Upper lobe of right lung (tissue), 1 donor: ENCODE results near the gene CLRN3. TPM values are rescaled to one million over a fixed set of nuclear protein-coding genes. Genes with fewer than 3 reads are reported as not detected.

ENCODE experiments used
- ATAC-seq: fragments of 200-7000 bp; cut with Tn5 transposase; one replicate; pipeline ENCODE4 v1.9.1; 2020; ENCODE audit warnings: mild to moderate bottlenecking, moderate library complexity
- DNase-seq: peaks from one replicate; pipeline ENCODE4 v3.0.0-alpha.2; 2020
- H3K27ac ChIP-seq: fragments of 200-600 bp; one replicate; pipeline ENCODE4 v1.8.0; 2022
- H3K27me3 ChIP-seq: fragments of 200-600 bp; one replicate; pipeline ENCODE4 v1.8.0; 2022; ENCODE audit warnings: mild to moderate bottlenecking
- H3K36me3 ChIP-seq: fragments of 200-600 bp; one replicate; pipeline ENCODE4 v1.8.0; 2022
- H3K4me1 ChIP-seq: fragments of 200-600 bp; one replicate; pipeline ENCODE4 v1.8.0; 2022
- H3K4me3 ChIP-seq: fragments of 200-600 bp; one replicate; pipeline ENCODE4 v1.8.0; 2022; ENCODE audit warnings: mild to moderate bottlenecking
- H3K9me3 ChIP-seq: fragments of 200-600 bp; one replicate; pipeline ENCODE4 v1.8.0; 2022
- CTCF ChIP-seq: fragments of 200-600 bp; IDR thresholded peaks from one replicate; pipeline ENCODE4 v1.8.0; 2022; ENCODE audit warnings: antibody characterized with exemption
- intact Hi-C: fragments of 100-400 bp; cut with DNase I; formaldehyde crosslinking; loops from one replicate; pipeline ENCODE4 v1.11.0; 2022
- total RNA-seq: library from RNA; stranded (reverse); fragmentation: NEBNext Ultra II Directional; extraction: Animal tissue kit (Norgen Biotek cat#: 25700); gene quantifications from one replicate; pipeline ENCODE4 v1.2.1, GENCODE V29; 2021
- donor health status: DM: no; HTN: yes; CAD: no; lungs with severe emphysema.

Gene CLRN3
- total RNA-seq, 1 donor from 2014 or later, result not detected

GRCh38 chr10:127887541-127888415 lies 5.0 kb downstream of the CLRN3 start:
- no peak for TF ChIP-seq CTCF
- Histone ChIP-seq H3K9me3 (no peaks in the 10 kb centered on the region), H3K27ac (no peak overlapping the region), H3K4me1 (no peaks in the 10 kb centered on the region), H3K27me3 (no peaks in the 10 kb centered on the region), H3K4me3 (no peak overlapping the region), H3K36me3 (no peaks in the 10 kb centered on the region)
- no peak for DNase-seq
- ATAC-seq, result no peak
- intact Hi-C loops, result no loop called here

- Histone ChIP-seq H3K9me3 (no peaks in the 10 kb centered on the region), H3K27me3 (no peaks in the 10 kb centered on the region), H3K4me1 (no peaks in the 10 kb centered on the region), H3K27ac (no peak overlapping the region), H3K4me3 (no peak overlapping the region), H3K36me3 (no peaks in the 10 kb centered on the region)
- no peak for DNase-seq
- no peak for ATAC-seq
- intact Hi-C loops, result no loop called here
- no peak for TF ChIP-seq CTCF
Observed at GRCh38 chr10:127886371-127887051, 6.2 kb downstream of the CLRN3 start.

- Histone ChIP-seq H3K4me3 (no peak overlapping the region), H3K27ac (no peak overlapping the region), H3K4me1 (peaks cover 9% of the 10 kb centered on the region), H3K9me3 (no peaks in the 10 kb centered on the region), H3K27me3 (no peaks in the 10 kb centered on the region), H3K36me3 (no peaks in the 10 kb centered on the region)
- no peak for TF ChIP-seq CTCF
- DNase-seq (no peak), ATAC-seq (no peak)
- intact Hi-C loops, result no loop called here
Observed at GRCh38 chr10:127884501-127884900, 8.2 kb downstream of the CLRN3 start.

- Histone ChIP-seq H3K4me3 (no peak overlapping the region), H3K9me3 (no peaks in the 10 kb centered on the region), H3K27ac (no peak overlapping the region), H3K27me3 (no peaks in the 10 kb centered on the region), H3K36me3 (no peaks in the 10 kb centered on the region), H3K4me1 (peaks cover 9% of the 10 kb centered on the region)
- TF ChIP-seq CTCF, result no peak
- DNase-seq (no peak), ATAC-seq (no peak)
- intact Hi-C loops, result no loop called here
Observed at GRCh38 chr10:127883516-127883915, 9.2 kb downstream of the CLRN3 start.

- H3K27ac ChIP-seq, result no peak overlapping the region
- intact Hi-C loops, result no loop called here
Observed at GRCh38 chr10:127882801-127883459, 9.8 kb downstream of the CLRN3 start.

More at GRCh38 chr10:127882801-127883459, 9.8 kb downstream of the CLRN3 start:
- no peak for TF ChIP-seq CTCF
- peaks cover 9% of the 10 kb centered on the region for H3K4me1 ChIP-seq
- no peaks in the 10 kb centered on the region for H3K27me3 ChIP-seq
- H3K9me3 ChIP-seq, result no peaks in the 10 kb centered on the region
- ATAC-seq (no peak), DNase-seq (no peak)
- no peaks in the 10 kb centered on the region for H3K36me3 ChIP-seq
- no peak overlapping the region for H3K4me3 ChIP-seq
